ENCODE data around the gene LTBR. TPM values are rescaled to one million over a fixed set of nuclear protein-coding genes. Genes with fewer than 3 reads are reported as not detected.
"Not testable (repeated sequence)": the region's sequence is repeated elsewhere in the genome, so short reads cannot be mapped to it uniquely, and the experiment has no call there.

The LTBR gene
- total RNA-seq, 2 donors from 2014 or later: 0.56 to 0.61 TPM

- Mint-ChIP-seq H3K4me1 (peaks cover 32% of the 10 kb centered on the region), H3K27ac (no peak overlapping the region), H3K4me3 (no peak overlapping the region), H3K36me3 (ENCODE audit: low read depth) (no peaks in the 10 kb centered on the region), H3K9me3 (no peaks in the 10 kb centered on the region), H3K27me3 (no peaks in the 10 kb centered on the region)
- no peak for ATAC-seq (replicated peaks)
Observed at GRCh38 chr12:6342140-6342889, 41.6 kb upstream of the LTBR start.

GRCh38 chr12:6343518-6343917, 40.4 kb upstream of the LTBR start:
- peaks cover 32% of the 10 kb centered on the region for H3K4me1 Mint-ChIP-seq
- no peak overlapping the region for H3K27ac Mint-ChIP-seq
- no peaks in the 10 kb centered on the region for H3K27me3 Mint-ChIP-seq
- no peak overlapping the region for H3K4me3 Mint-ChIP-seq
- no peaks in the 10 kb centered on the region for H3K36me3 Mint-ChIP-seq (ENCODE audit: low read depth)
- ATAC-seq (replicated peaks): no peak
- H3K9me3 Mint-ChIP-seq: no peaks in the 10 kb centered on the region

GRCh38 chr12:6344101-6344660, 39.8 kb upstream of the LTBR start:
- peaks cover 32% of the 10 kb centered on the region for H3K4me1 Mint-ChIP-seq
- not testable (repeated sequence) for H3K4me3 Mint-ChIP-seq; ATAC-seq (replicated peaks); H3K36me3 Mint-ChIP-seq (ENCODE audit: low read depth); H3K27me3 Mint-ChIP-seq; H3K27ac Mint-ChIP-seq; H3K9me3 Mint-ChIP-seq

DNA sequence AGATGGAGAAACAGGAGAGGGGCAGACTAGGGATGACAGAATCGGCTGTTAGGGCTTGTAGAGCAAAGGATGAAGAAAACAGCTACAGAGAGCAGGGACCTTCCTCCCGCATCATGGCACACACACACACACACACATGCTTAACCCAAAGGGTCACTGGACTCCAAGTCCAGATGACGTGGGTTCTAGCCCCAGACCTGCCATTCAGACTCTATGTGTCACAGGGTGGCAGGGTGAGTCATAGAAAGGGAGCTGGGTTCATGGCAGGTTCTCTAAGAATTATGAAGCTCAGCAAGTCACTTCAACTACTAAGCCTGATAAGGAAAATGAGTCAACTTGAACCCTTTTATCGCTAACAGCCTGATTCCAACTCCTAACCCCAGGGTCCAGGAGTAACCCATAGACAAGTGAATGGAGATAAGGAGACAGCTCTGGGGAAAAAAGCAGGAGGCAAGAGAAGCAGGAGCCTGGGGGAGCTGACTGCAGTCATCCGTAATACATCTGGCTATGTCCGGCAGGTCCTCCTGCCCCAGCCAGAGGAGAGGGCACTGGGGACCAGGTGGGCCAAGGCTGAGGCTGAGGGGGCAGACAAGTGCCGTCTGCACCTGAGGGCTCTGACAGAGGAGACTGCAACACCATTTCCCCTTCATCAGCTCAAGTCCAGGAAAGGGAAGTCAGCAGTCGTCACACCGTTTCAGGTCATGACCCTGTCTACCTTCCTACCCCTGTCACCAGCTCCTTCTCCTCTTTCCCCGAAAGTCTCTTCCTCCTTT, 38.5 kb upstream of the LTBR start:
- H3K4me3 Mint-ChIP-seq: peak overlapping the region; percentile 75
- H3K36me3 Mint-ChIP-seq (ENCODE audit: low read depth): no peaks in the 10 kb centered on the region
- peak overlapping the region; percentile 83 for H3K27ac Mint-ChIP-seq
- H3K4me1 Mint-ChIP-seq: peaks cover 32% of the 10 kb centered on the region
- H3K27me3 Mint-ChIP-seq: no peaks in the 10 kb centered on the region
- peak; percentile 83 for ATAC-seq (replicated peaks)
- H3K9me3 Mint-ChIP-seq: no peaks in the 10 kb centered on the region

DNA sequence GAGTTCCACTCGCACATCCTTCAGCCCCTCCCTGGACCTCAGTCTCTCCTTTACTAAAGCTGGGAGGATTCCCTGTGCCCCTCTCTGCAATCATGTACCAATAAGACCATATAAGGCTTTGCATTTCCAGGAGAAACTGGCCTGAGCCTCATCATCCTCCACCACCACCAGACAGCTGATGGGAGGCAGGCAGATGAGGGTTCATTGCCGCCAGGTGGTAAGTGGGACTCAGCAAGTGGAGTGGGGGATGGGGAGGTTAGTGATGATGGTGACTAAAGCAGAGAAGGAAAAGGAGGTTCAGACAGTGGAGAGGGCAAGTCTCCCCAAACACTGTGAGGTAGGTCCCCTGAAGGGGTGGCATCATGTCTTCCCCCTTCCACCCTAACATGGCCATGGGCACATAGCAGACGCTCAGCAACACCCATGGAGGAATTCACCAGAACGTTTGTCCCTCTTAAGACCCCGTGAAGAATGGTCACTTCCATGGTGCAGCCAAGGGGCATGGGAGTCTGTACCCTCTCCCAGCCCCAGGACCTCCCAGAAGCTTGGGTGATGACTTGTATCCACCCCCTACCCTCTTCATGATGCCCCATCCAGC, 37.6 kb upstream of the LTBR start:
- H3K27ac Mint-ChIP-seq: peak overlapping the region; percentile 83
- H3K4me3 Mint-ChIP-seq: peak overlapping the region; percentile 75
- H3K36me3 Mint-ChIP-seq (ENCODE audit: low read depth): no peaks in the 10 kb centered on the region
- H3K9me3 Mint-ChIP-seq: no peaks in the 10 kb centered on the region
- peaks cover 32% of the 10 kb centered on the region for H3K4me1 Mint-ChIP-seq
- no peak for ATAC-seq (replicated peaks)
- no peaks in the 10 kb centered on the region for H3K27me3 Mint-ChIP-seq

DNA sequence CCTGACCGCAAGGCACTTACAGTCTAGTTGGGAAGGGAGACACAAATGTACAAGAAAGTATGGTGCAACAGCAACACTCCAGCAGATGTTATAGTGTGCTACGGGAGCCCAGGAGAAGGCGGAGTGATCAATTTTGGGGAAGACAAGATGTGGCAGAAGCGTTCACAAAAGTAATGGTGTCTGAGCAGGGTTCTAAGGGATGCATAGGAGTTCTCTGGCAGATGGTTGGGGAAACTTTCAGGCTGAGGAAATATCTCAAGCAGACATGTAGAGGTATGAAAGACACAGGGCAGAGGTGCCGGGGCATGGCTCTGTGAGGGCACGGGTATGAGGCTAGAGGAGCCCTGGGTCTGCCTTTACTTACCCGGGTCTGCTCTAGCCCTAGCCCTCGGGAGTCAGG, 37.0 kb upstream of the LTBR start:
- H3K36me3 Mint-ChIP-seq (ENCODE audit: low read depth): no peaks in the 10 kb centered on the region
- H3K4me3 Mint-ChIP-seq: no peak overlapping the region
- peaks cover 32% of the 10 kb centered on the region for H3K4me1 Mint-ChIP-seq
- no peaks in the 10 kb centered on the region for H3K27me3 Mint-ChIP-seq
- no peak overlapping the region for H3K27ac Mint-ChIP-seq
- no peaks in the 10 kb centered on the region for H3K9me3 Mint-ChIP-seq
- ATAC-seq (replicated peaks): no peak

- no peak for ATAC-seq (replicated peaks)
- Mint-ChIP-seq H3K4me1 (peaks cover 29% of the 10 kb centered on the region), H3K4me3 (no peak overlapping the region), H3K27ac (no peak overlapping the region), H3K36me3 (ENCODE audit: low read depth) (no peaks in the 10 kb centered on the region), H3K9me3 (no peaks in the 10 kb centered on the region), H3K27me3 (no peaks in the 10 kb centered on the region)
Observed at GRCh38 chr12:6347367-6348338, 36.3 kb upstream of the LTBR start.

- H3K4me1 Mint-ChIP-seq: peaks cover 11% of the 10 kb centered on the region
- H3K27me3 Mint-ChIP-seq: no peaks in the 10 kb centered on the region
- no peak for ATAC-seq (replicated peaks)
- no peak overlapping the region for H3K27ac Mint-ChIP-seq
- no peaks in the 10 kb centered on the region for H3K9me3 Mint-ChIP-seq
- H3K4me3 Mint-ChIP-seq: no peak overlapping the region
- H3K36me3 Mint-ChIP-seq (ENCODE audit: low read depth): no peaks in the 10 kb centered on the region
Observed at GRCh38 chr12:6351622-6352021, 32.3 kb upstream of the LTBR start.

DNA sequence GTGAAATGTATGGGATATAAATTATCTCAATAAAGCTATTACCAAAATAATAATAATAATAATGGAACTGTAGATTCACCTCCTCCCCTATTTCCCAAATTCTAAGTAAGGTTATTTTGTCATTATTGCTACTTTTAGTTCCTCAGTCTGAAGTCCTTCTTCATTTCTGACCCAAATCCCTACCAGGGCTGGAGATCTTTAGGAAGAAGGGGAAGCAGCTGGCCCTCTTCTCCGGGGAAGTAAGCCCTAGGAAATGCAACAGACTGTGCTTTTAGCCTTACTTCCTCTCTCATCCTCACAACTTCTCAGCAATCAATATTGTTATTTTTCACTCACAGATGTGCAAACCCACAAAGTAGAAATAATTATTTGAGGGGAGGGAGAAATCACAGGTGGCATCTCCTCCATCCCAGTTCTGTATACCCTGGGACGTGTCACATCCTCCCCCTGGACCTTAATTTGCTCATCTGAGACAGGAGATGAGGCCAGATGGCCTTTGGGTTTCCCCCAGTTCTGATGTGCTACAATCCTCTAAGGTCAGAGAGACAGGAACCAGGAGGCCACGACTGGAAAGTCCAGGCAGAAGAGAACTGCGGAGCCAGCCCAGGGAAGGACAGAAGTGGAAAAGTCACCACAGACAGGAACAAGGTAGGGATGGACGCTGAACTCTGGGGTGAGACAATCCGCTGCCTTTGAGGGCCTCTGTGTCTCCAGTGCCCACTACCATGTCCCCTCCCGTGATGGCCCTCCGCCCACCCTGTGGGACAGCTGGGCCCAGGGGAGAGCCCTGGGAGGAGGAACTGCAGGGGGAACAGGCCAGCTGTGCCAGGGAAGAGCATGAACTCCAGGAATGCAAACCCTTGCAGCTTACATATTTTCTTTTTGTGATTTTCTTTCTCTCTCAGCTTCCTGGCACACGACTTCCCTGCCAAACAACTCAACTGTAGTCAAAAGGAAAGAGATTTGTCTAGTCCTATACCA, 31.5 kb upstream of the LTBR start:
- no peak overlapping the region for H3K4me3 Mint-ChIP-seq
- no peaks in the 10 kb centered on the region for H3K27me3 Mint-ChIP-seq
- ATAC-seq (replicated peaks): no peak
- H3K4me1 Mint-ChIP-seq: peaks cover 6% of the 10 kb centered on the region
- no peaks in the 10 kb centered on the region for H3K36me3 Mint-ChIP-seq (ENCODE audit: low read depth)
- H3K9me3 Mint-ChIP-seq: no peaks in the 10 kb centered on the region
- no peak overlapping the region for H3K27ac Mint-ChIP-seq

GRCh38 chr12:6354495-6355393, 29.2 kb upstream of the LTBR start:
- Mint-ChIP-seq H3K27ac (no peak overlapping the region), H3K4me1 (peaks cover 6% of the 10 kb centered on the region), H3K9me3 (no peaks in the 10 kb centered on the region), H3K4me3 (no peak overlapping the region), H3K36me3 (ENCODE audit: low read depth) (no peaks in the 10 kb centered on the region), H3K27me3 (no peaks in the 10 kb centered on the region)
- no peak for ATAC-seq (replicated peaks)

DNA sequence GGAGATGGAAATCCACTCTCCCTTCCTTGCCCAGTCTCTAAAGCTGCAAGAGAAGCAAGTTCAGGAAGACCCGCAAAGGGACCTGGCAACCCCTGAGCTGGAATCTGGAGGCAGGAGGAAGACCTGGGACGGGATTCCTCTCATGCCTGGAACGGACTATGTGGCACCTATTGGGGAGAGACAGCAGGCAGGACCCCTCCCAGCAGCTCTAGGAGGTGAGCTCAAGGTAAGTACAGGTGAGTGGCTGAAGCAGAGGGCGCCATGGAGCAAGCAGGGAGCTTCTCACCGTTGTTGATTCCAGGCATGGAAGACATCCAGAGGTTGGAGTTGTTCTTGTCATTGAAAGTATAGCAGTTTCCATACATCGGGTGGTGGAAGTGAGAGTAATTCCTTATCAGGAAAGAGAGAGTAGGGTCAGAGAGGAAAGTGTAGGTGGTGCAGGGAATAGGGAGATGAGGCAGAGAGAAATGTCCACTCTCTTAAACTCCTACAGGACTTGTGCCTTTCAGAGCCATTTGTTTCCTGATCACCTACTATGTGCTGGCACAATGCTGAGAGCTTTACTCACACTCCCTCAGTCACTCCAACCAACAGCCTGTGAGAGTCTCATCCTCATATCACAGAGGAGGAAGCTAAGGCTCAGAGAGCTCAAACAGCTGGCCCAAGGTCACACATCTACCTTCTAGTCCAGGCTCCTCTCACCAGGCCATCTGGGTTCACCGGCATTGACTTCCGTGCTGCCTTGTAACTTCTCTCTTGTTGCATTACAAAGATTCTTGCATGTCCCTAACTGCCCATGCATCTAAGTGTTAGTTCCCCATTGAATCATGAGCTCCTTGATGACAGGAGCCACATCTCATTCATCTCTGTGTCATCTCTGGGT, 28.2 kb upstream of the LTBR start:
- H3K27me3 Mint-ChIP-seq: no peaks in the 10 kb centered on the region

More for the DNA sequence above, 28.2 kb upstream of the LTBR start:
- Mint-ChIP-seq H3K9me3 (no peaks in the 10 kb centered on the region), H3K4me1 (peaks cover 6% of the 10 kb centered on the region), H3K27ac (no peak overlapping the region), H3K4me3 (no peak overlapping the region), H3K36me3 (ENCODE audit: low read depth) (no peaks in the 10 kb centered on the region)
- no peak for ATAC-seq (replicated peaks)
